K562 (cell line): Measurements from ENCODE around the gene SRGAP2C. TPM values are rescaled to one million over a fixed set of nuclear protein-coding genes. Genes with fewer than 3 reads are reported as not detected.
"Not testable (repeated sequence)": the region's sequence is repeated elsewhere in the genome, so short reads cannot be mapped to it uniquely, and the experiment has no call there.

ENCODE experiments used
- ATAC-seq: fragments of 200-7000 bp; cut with Tn5 transposase; 3 replicates; pipeline ENCODE4 v1.9.1; 2020; ENCODE audit warnings: moderate library complexity
- BruUV-seq: library from RNA; stranded (reverse); fragments of 400-500 nt; replicated peaks from 2 replicates; lab custom pipeline; 2021; lab: Mats Ljungman, UMichigan
- CTCF ChIA-PET: fragments of 300-600 bp; formaldehyde crosslinking; extraction: SDS; loops from one replicate; lab custom pipeline; 2021; ENCODE audit warnings: low intra/inter-chr PET ratio; lab: Yijun Ruan, JAX
- POLR2A ChIA-PET: fragments of 300-600, 350-650 bp; sonication (Branson Sonifier 250); formaldehyde crosslinking; extraction: SDS; loops from one replicate; lab custom pipeline; 2021; ENCODE audit warnings: antibody characterized with exemption, inconsistent platforms; lab: Yijun Ruan, JAX
- DNase-seq, 4 experiments: peaks; one replicate each; pipeline versions ENCODE4 v3.0.0 to v3.0.0-alpha.2; 2011 to 2018; ENCODE audit warnings: low spot score in 3 of 4, mixed read lengths in 3 of 4; ENCODE audit errors: extremely low read depth in 1 of 4
- FAIRE-seq: peaks from 2 replicates; lab custom pipeline; 2011; peaks lifted over from hg19 to GRCh38; lab: Jason Lieb, UNC
- H2AFZ ChIP-seq: 2 replicates; pipeline ENCODE4 v1.6.0; 2011; ENCODE audit warnings: low read depth, low read length, control low read depth, inconsistent platforms
- H3K27ac ChIP-seq: fragments of 200-600 bp; 3 replicates; pipeline ENCODE4 v1.8.0; 2011; ENCODE audit warnings: low read depth, mild to moderate bottlenecking, control low read depth, inconsistent platforms, low read length, moderate library complexity, mixed read lengths; ENCODE audit errors: extremely low read depth
- H3K27me3 ChIP-seq, 2 experiments: fragments of 300-600 bp in 1 of 2; 2 replicates in 1 of 2; 3 replicates in 1 of 2; pipeline versions ENCODE4 v1.6.0 to v1.8.0; 2011; ENCODE audit warnings: inconsistent platforms in 2 of 2, low read length in 2 of 2, mild to moderate bottlenecking in 1 of 2, mixed read lengths in 1 of 2, moderate library complexity in 1 of 2; ENCODE audit not compliant: control insufficient read depth in 2 of 2, insufficient read depth in 2 of 2
- H3K36me3 ChIP-seq: fragments of 300-600 bp; 3 replicates; pipeline ENCODE4 v1.8.0; 2011; ENCODE audit warnings: mild to moderate bottlenecking, low read length, inconsistent platforms; ENCODE audit not compliant: control insufficient read depth, insufficient read depth
- H3K4me1 ChIP-seq, 2 experiments: fragments of 200-600 bp in 1 of 2; replicated peaks in 1 of 2; 2 replicates in 1 of 2; 3 replicates in 1 of 2; pipeline versions ENCODE4 v1.5.1 to v1.8.0; 2011; ENCODE audit warnings: inconsistent platforms in 2 of 2, low read length in 2 of 2, mild to moderate bottlenecking in 1 of 2, mixed read lengths in 1 of 2, moderate library complexity in 1 of 2; ENCODE audit not compliant: control insufficient read depth in 2 of 2, insufficient read depth in 2 of 2
- H3K4me2 ChIP-seq: 2 replicates; pipeline ENCODE4 v1.6.1; 2011; ENCODE audit warnings: low read length, control low read depth, inconsistent platforms, mixed read lengths; ENCODE audit not compliant: insufficient read depth
- H3K4me3 ChIP-seq: fragments of 200-600 bp; sonication (generic), shearing (Covaris generic); 2 replicates; pipeline ENCODE4 v1.5.1; 2016; ENCODE audit warnings: control low read depth, inconsistent platforms
- H3K79me2 ChIP-seq: fragments of 200-600 bp; 3 replicates; pipeline ENCODE4 v1.8.0; 2011; ENCODE audit warnings: low read length, inconsistent platforms; ENCODE audit not compliant: control insufficient read depth, insufficient read depth
- H3K9ac ChIP-seq, 2 experiments: 2 replicates each; pipeline versions ENCODE4 v1.6.0 to v1.6.1; 2011; ENCODE audit warnings: low read depth in 2 of 2, low read length in 2 of 2, control low read depth in 1 of 2, inconsistent platforms in 1 of 2, mild to moderate bottlenecking in 1 of 2, mixed read lengths in 1 of 2; ENCODE audit not compliant: insufficient read depth in 1 of 2
- H3K9me1 ChIP-seq: one replicate; pipeline ENCODE4 v1.6.0; 2011; ENCODE audit warnings: inconsistent platforms, mild to moderate bottlenecking, low read length, moderate library complexity; ENCODE audit not compliant: control insufficient read depth, insufficient read depth
- H3K9me3 ChIP-seq: replicated peaks from 2 replicates; pipeline ENCODE4 v1.5.1; 2011; ENCODE audit warnings: low read depth, low read length, inconsistent platforms; ENCODE audit not compliant: control insufficient read depth, insufficient read depth
- H4K20me1 ChIP-seq: replicated peaks from 2 replicates; pipeline ENCODE4 v1.6.1; 2011; ENCODE audit warnings: low read length, inconsistent platforms, mixed read lengths; ENCODE audit not compliant: control insufficient read depth, insufficient read depth
- KLF16 ChIP-seq: IDR thresholded peaks from 2 replicates; pipeline ENCODE4 v1.6.1; 2016; ENCODE audit warnings: antibody characterized with exemption
- TEAD4 ChIP-seq, 2 experiments: sonication (generic) in 1 of 2; formaldehyde crosslinking in 1 of 2; IDR thresholded peaks; 2 replicates each; pipeline versions ENCODE4 v1.6.1 to v1.8.0; 2012 to 2022; ENCODE audit warnings: borderline replicate concordance in 1 of 2, inconsistent platforms in 1 of 2, low read length in 1 of 2, mild to moderate bottlenecking in 1 of 2, missing genetic modification reagents in 1 of 2
- ZNF384 ChIP-seq: IDR thresholded peaks from 2 replicates; pipeline ENCODE4 v1.6.1; 2012; ENCODE audit warnings: low read depth, low read length, improper control_type of control experiment
- WGBS: fragments of 100-300 bp; shearing (Covaris generic); methylation state at CpG from one replicate; pipeline ENCODE4 v1.1.6; 2016; ENCODE audit warnings: low coverage, mixed read lengths; ENCODE audit not compliant: insufficient coverage; ENCODE audit errors: missing lambda C conversion rate; 5-methylcytosine and 5-hydroxymethylcytosine counted together
- in situ Hi-C: fragments of 300-500 bp; cut with MboI; formaldehyde crosslinking; loops from 4 replicates; pipeline ENCODE4 v1.15.0; 2018; ENCODE audit warnings: inconsistent platforms, mixed read lengths
- intact Hi-C: fragments of 100-400 bp; cut with micrococcal nuclease; formaldehyde crosslinking; loops from 2 replicates; pipeline ENCODE4 v1.14.2; 2022
- polyA plus RNA-seq, 8 experiments: library from polyadenylated mRNA; depleted of rRNA in 4 of 8; stranded (reverse) in 5 of 8; unstranded in 3 of 8; fragments of >200 nt; fragmentation: Nextera tagmentation in 2 of 8; fragmentation: Illumina TruSeq in 1 of 8; extraction: Ambion mirVana in 2 of 8; extraction: Trizol in 1 of 8; gene quantifications; 2 replicates each; pipeline versions ENCODE4 v1.2.1 to v1.2.3, GENCODE V29; 2011 to 2014; ENCODE audit warnings: inconsistent platforms in 1 of 8, missing spikeins in 1 of 8
- total RNA-seq, 7 experiments: library from RNA; depleted of rRNA in 6 of 7; stranded (reverse); fragments of >200 nt in 6 of 7; fragmentation: Illumina TruSeq in 2 of 7; extraction: Trizol in 2 of 7; gene quantifications; 2 replicates each; pipeline versions ENCODE4 v1.2.1 to v1.2.3, GENCODE V29; 2011 to 2021; ENCODE audit warnings: low replicate concordance in 1 of 7

The SRGAP2C gene
- total and polyA plus RNA-seq, 9 of the 15 experiments (the other 6 are each of a cell fraction or from before 2014, with no cell fraction given): 5.0 to 21.1 (median 7.7) TPM

DNA sequence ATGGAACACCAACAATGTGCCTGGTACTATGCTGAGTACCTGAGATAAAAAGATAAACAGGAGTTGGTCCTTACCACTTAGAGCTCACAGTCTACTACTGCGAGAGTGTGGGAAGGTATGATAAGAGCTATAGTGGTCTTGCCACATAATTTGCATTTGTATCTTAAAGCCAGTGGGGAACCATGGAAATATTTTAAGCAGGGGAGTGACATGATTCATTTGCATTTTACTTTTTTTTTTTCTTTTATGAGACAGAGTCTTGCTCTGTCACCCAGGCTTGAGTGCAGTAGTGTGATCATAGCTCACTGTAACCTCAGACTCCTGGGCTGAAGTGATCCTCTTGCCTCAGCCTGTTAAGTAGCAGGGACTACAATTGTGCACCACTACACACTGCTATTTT is 53.6 kb downstream of the SRGAP2C start:
- WGBS: 0% methylated on average over 1 of the region's 1 CpG
- BruUV-seq; H3K27me3 ChIP-seq; POLR2A ChIA-PET; H3K79me2 ChIP-seq; H4K20me1 ChIP-seq; CTCF ChIA-PET; in situ Hi-C loops; H3K36me3 ChIP-seq; H2AFZ ChIP-seq; H3K4me2 ChIP-seq; H3K9me3 ChIP-seq; H3K9ac ChIP-seq; H3K4me1 ChIP-seq; H3K9me1 ChIP-seq; H3K4me3 ChIP-seq; intact Hi-C loops; H3K27ac ChIP-seq; FAIRE-seq; DNase-seq; TF ChIP-seq TEAD4 (CRISPR knock-in tag; IDR thresholded peaks at IDR 0.05; ENCODE audit: borderline replicate concordance): not testable (repeated sequence)
- peak; percentile 54 for TF ChIP-seq ZNF384
- peak; percentile 25; the same call in 1 of the 2 replicates for TF ChIP-seq KLF16
- TF ChIP-seq TEAD4 (IDR thresholded peaks at IDR 0.05; ENCODE audit: low read length): peak; percentile 56
- peak; percentile 78 for ATAC-seq

DNA sequence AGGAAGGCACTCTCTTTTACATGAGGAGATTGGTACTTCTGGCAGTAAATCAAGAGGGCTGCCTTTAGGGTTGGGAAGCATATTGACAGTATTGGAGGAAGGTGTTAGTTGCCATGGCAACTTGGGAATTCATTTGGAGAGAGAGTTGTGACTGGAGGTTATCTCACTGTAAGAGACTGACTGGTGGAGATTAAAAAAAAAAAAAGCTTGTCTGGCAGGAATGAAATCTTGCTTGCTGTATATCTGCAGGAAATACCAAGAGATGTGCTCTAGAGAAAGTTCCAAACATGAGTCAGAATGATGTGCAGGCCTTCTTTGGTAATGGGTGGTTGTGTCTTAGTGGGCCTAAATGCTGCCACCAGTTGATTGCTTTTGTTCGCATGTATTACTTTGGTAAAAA is 59.1 kb downstream of the SRGAP2C start:
- not testable (repeated sequence) for FAIRE-seq

DNA sequence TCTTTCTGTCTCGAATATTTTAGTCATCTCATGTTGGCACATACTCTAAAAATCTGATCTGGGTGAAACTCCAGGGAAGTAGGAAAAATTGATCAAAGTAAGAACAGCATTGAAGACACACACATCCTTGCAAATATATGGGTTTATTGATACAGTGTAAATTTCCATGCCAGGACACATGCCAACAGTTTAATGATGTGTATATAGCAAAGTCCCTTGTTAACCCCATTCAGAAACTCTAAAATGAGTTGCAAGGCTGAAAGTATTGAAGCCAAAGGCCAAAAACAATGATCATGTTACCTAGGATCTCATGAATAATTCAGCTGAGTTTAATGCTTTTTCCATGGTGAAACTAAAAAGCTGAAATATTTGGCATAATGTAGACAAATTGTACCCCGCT is 61.6 kb downstream of the SRGAP2C start:
- H3K4me1 ChIP-seq, H2AFZ ChIP-seq, ATAC-seq, BruUV-seq, POLR2A ChIA-PET, H3K4me3 ChIP-seq, DNase-seq, H3K9ac ChIP-seq, CTCF ChIA-PET, H4K20me1 ChIP-seq, H3K27ac ChIP-seq, H3K9me3 ChIP-seq, in situ Hi-C loops, intact Hi-C loops, H3K4me2 ChIP-seq, H3K9me1 ChIP-seq, H3K36me3 ChIP-seq, H3K27me3 ChIP-seq, H3K79me2 ChIP-seq, FAIRE-seq: not testable (repeated sequence)
- no CpG with 5 or more reads among the region's 2 CpGs for WGBS

More for the DNA sequence above, 59.1 kb downstream of the SRGAP2C start:
- ATAC-seq: peak; percentile 43
- H3K4me1 ChIP-seq, H4K20me1 ChIP-seq, H3K27ac ChIP-seq, POLR2A ChIA-PET, H3K36me3 ChIP-seq, in situ Hi-C loops, CTCF ChIA-PET, H2AFZ ChIP-seq, DNase-seq, intact Hi-C loops, H3K9me3 ChIP-seq, H3K9me1 ChIP-seq, BruUV-seq, H3K79me2 ChIP-seq, H3K27me3 ChIP-seq, H3K9ac ChIP-seq, H3K4me3 ChIP-seq, H3K4me2 ChIP-seq: not testable (repeated sequence)
- WGBS: no CpG with 5 or more reads among the region's 1 CpG
